Keratinocyte (primary cell): Measurements from ENCODE around the gene TDRD6. TPM values are rescaled to one million over a fixed set of nuclear protein-coding genes. Genes with fewer than 3 reads are reported as not detected.

Experiments
- DNase-seq: peaks from one replicate; pipeline ENCODE4 v3.0.0-alpha.2; 2011; ENCODE audit warnings: low read depth, missing footprints, low spot score
- FAIRE-seq: peaks from 2 replicates; lab custom pipeline; 2011; peaks lifted over from hg19 to GRCh38; lab: Jason Lieb, UNC
- H2AFZ ChIP-seq: 2 replicates; pipeline ENCODE4 v1.6.0; 2012; ENCODE audit warnings: low read length, control low read depth, inconsistent platforms; ENCODE audit not compliant: control insufficient read depth
- H3K27ac ChIP-seq: 2 replicates; pipeline ENCODE4 v1.5.1; 2011; ENCODE audit warnings: low read length; ENCODE audit not compliant: control insufficient read depth, insufficient read depth
- H3K27me3 ChIP-seq: 3 replicates; pipeline ENCODE4 v1.6.0; 2011; ENCODE audit warnings: low read length; ENCODE audit not compliant: control insufficient read depth, insufficient read depth; ENCODE audit errors: extremely low read depth
- H3K36me3 ChIP-seq, 2 experiments: 2 replicates in 1 of 2; 3 replicates in 1 of 2; pipeline ENCODE4 v1.5.1; 2011; ENCODE audit warnings: low read length in 2 of 2, mild to moderate bottlenecking in 1 of 2; ENCODE audit not compliant: control insufficient read depth in 2 of 2, insufficient read depth in 2 of 2; ENCODE audit errors: extremely low read depth in 1 of 2
- H3K4me1 ChIP-seq: 3 replicates; pipeline ENCODE4 v1.5.1; 2011; ENCODE audit warnings: low read length; ENCODE audit not compliant: control insufficient read depth, insufficient read depth; ENCODE audit errors: extremely low read depth
- H3K4me2 ChIP-seq: 3 replicates; pipeline ENCODE4 v1.6.0; 2011; ENCODE audit warnings: low read depth, low read length; ENCODE audit not compliant: control insufficient read depth, insufficient read depth; ENCODE audit errors: extremely low read depth
- H3K4me3 ChIP-seq, 3 experiments: fragments of 200-600 bp in 1 of 3; sonication (generic) in 1 of 3; 2 replicates in 2 of 3; 3 replicates in 1 of 3; pipeline ENCODE4 v1.5.1; 2011 to 2016; ENCODE audit warnings: low read length in 3 of 3, mild to moderate bottlenecking in 3 of 3, control low read depth in 2 of 3, inconsistent platforms in 1 of 3, low read depth in 1 of 3, mixed read lengths in 1 of 3, mixed run types in 1 of 3, moderate library complexity in 1 of 3; ENCODE audit not compliant: control insufficient read depth in 2 of 3, insufficient read depth in 2 of 3; ENCODE audit errors: extremely low read depth in 1 of 3
- H3K79me2 ChIP-seq: 2 replicates; pipeline ENCODE4 v1.6.0; 2012; ENCODE audit warnings: low read length; ENCODE audit not compliant: control insufficient read depth, insufficient read depth
- H3K9ac ChIP-seq: 3 replicates; pipeline ENCODE4 v1.6.0; 2011; ENCODE audit warnings: low read length; ENCODE audit not compliant: control insufficient read depth, insufficient read depth; ENCODE audit errors: extremely low read depth
- H3K9me1 ChIP-seq: 3 replicates; pipeline ENCODE4 v1.6.0; 2011; ENCODE audit warnings: low read length; ENCODE audit not compliant: control insufficient read depth, insufficient read depth; ENCODE audit errors: extremely low read depth
- H3K9me3 ChIP-seq: 2 replicates; pipeline ENCODE4 v1.5.1; 2012; ENCODE audit warnings: low read depth, low read length; ENCODE audit not compliant: control insufficient read depth
- H4K20me1 ChIP-seq: 3 replicates; pipeline ENCODE4 v1.6.0; 2011; ENCODE audit warnings: low read length; ENCODE audit not compliant: control insufficient read depth, insufficient read depth; ENCODE audit errors: extremely low read depth
- EZH2 ChIP-seq: IDR thresholded peaks from one replicate; pipeline ENCODE4 v1.6.1; 2012; ENCODE audit warnings: inconsistent platforms, mild to moderate bottlenecking, low read length, moderate library complexity
- dilution Hi-C: fragments of 300-500 bp; cut with MboI; formaldehyde crosslinking; loops from one replicate; pipeline ENCODE4 v1.7.0; 2020; ENCODE audit warnings: low sequenced_read_pairs; ENCODE audit not compliant: extremely low pct_ligation_motif_present
- polyA plus RNA-seq, 5 experiments: library from polyadenylated mRNA; depleted of rRNA in 3 of 5; stranded (reverse) in 3 of 5; stranded (forward) in 1 of 5; unstranded in 1 of 5; fragments of >200 nt; gene quantifications; 1 replicate in 1 of 5; 2 replicates in 3 of 5; 3 replicates in 1 of 5; pipeline versions ENCODE4 v1.2.1 to v1.2.3, GENCODE V29; 2011 to 2012; ENCODE audit warnings: missing spikeins in 2 of 5, low read depth in 1 of 5, low replicate concordance in 1 of 5
- TF ChIP-seq, protein P1 (sequence below), 3 experiments: IDR thresholded peaks in 1 of 3; conservative IDR thresholded peaks in 1 of 3; optimal IDR thresholded peaks in 1 of 3; 2 replicates in 2 of 3; 3 replicates in 1 of 3; pipeline versions ENCODE3 to v1.5.1; 2011; ENCODE audit warnings: low read length in 3 of 3, mild to moderate bottlenecking in 3 of 3, moderate library complexity in 2 of 3, control low read depth in 1 of 3, inconsistent platforms in 1 of 3; ENCODE audit not compliant: insufficient read depth in 2 of 3; ENCODE audit errors: extremely low read depth in 1 of 3

Gene TDRD6
- polyA plus RNA-seq, 1 donor (not counting 4 experiments of a cell fraction or from before 2014, with no cell fraction given), result 0.25 TPM

DNA sequence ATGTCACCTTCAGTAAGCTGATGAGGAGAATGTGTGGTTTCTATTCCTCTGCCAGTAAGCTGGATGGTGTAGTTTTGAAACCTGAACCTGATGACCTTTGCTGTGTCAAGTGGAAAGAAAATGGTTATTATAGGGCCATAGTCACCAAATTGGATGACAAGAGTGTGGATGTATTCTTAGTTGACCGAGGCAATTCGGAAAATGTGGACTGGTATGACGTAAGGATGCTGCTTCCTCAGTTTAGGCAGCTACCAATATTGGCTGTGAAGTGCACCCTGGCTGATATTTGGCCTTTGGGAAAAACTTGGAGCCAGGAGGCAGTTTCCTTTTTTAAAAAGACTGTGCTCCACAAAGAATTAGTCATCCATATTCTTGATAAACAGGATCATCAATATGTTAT is 2.0 kb downstream of the TDRD6 start:
- no peak overlapping the region for H3K4me2 ChIP-seq
- H2AFZ ChIP-seq, result no peak overlapping the region
- TF ChIP-seq, protein P1, sequence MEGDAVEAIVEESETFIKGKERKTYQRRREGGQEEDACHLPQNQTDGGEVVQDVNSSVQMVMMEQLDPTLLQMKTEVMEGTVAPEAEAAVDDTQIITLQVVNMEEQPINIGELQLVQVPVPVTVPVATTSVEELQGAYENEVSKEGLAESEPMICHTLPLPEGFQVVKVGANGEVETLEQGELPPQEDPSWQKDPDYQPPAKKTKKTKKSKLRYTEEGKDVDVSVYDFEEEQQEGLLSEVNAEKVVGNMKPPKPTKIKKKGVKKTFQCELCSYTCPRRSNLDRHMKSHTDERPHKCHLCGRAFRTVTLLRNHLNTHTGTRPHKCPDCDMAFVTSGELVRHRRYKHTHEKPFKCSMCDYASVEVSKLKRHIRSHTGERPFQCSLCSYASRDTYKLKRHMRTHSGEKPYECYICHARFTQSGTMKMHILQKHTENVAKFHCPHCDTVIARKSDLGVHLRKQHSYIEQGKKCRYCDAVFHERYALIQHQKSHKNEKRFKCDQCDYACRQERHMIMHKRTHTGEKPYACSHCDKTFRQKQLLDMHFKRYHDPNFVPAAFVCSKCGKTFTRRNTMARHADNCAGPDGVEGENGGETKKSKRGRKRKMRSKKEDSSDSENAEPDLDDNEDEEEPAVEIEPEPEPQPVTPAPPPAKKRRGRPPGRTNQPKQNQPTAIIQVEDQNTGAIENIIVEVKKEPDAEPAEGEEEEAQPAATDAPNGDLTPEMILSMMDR (optimal IDR thresholded peaks at IDR 0.05 in 1 of 3, IDR thresholded peaks at IDR 0.05 in 1 of 3, conservative IDR thresholded peaks at IDR 0.05 in 1 of 3; ENCODE audit: extremely low read depth in 1 of 3, insufficient read depth in 2 of 3, low read length in 3 of 3), result no peak
- no peak for TF ChIP-seq EZH2
- H3K79me2 ChIP-seq, result no peaks in the 10 kb centered on the region
- no peaks in the 10 kb centered on the region for H4K20me1 ChIP-seq
- no peak overlapping the region for H3K9ac ChIP-seq
- no peaks in the 10 kb centered on the region for H3K9me1 ChIP-seq
- no peaks in the 10 kb centered on the region for H3K9me3 ChIP-seq
- no peak overlapping the region for H3K4me3 ChIP-seq
- no peaks in the 10 kb centered on the region for H3K36me3 ChIP-seq
- no peak for DNase-seq
- no peaks in the 10 kb centered on the region for H3K27me3 ChIP-seq
- H3K4me1 ChIP-seq, result peaks cover 2% of the 10 kb centered on the region
- no peak for FAIRE-seq
- dilution Hi-C loops, result no loop called here
- H3K27ac ChIP-seq, result no peak overlapping the region

DNA sequence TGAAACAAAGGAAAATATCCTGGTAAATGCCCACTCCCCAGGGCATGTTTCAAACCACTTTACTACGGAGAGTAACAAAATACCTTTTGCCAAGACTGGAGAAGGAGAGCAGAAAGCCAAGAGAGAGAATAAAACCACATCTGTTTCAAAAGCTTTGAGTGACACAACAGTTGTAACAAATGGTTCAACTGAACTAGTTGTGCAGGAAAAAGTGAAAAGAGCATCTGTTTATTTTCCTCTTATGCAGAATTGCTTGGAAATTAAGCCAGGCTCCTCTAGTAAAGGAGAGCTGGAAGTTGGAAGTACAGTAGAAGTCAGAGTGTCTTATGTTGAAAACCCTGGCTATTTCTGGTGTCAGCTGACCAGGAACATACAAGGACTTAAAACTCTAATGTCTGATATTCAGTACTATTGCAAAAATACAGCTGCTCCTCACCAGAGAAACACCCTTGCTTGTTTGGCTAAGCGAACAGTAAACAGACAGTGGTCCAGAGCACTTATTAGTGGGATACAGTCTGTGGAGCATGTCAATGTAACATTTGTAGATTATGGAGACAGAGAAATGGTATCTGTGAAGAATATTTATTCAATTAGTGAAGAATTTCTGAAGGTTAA is 2.6 kb downstream of the TDRD6 start:
- H3K27me3 ChIP-seq, result no peaks in the 10 kb centered on the region
- DNase-seq (no peak), FAIRE-seq (no peak)
- no peak overlapping the region for H3K4me3 ChIP-seq
- dilution Hi-C loops, result no loop called here
- H3K36me3 ChIP-seq, result no peaks in the 10 kb centered on the region
- H4K20me1 ChIP-seq, result no peaks in the 10 kb centered on the region
- no peak overlapping the region for H2AFZ ChIP-seq
- H3K9ac ChIP-seq, result no peak overlapping the region
- no peaks in the 10 kb centered on the region for H3K9me3 ChIP-seq
- TF ChIP-seq, protein P1 (optimal IDR thresholded peaks at IDR 0.05 in 1 of 3, IDR thresholded peaks at IDR 0.05 in 1 of 3, conservative IDR thresholded peaks at IDR 0.05 in 1 of 3; ENCODE audit: extremely low read depth in 1 of 3, insufficient read depth in 2 of 3, low read length in 3 of 3), result no peak
- TF ChIP-seq EZH2, result no peak
- no peaks in the 10 kb centered on the region for H3K4me1 ChIP-seq
- no peaks in the 10 kb centered on the region for H3K9me1 ChIP-seq
- no peak overlapping the region for H3K27ac ChIP-seq
- no peaks in the 10 kb centered on the region for H3K79me2 ChIP-seq
- H3K4me2 ChIP-seq, result no peak overlapping the region
